ENCODE data around the gene SYMPK.

- TF ChIP-seq CTCF (IDR thresholded peaks at IDR 0.05; ENCODE audit: low read depth, low read length, poor library complexity, severe bottlenecking) (no peak), EZH2phosphoT487 (IDR thresholded peaks at IDR 0.05; ENCODE audit: borderline replicate concordance, low read length) (no peak)
These were observed 28.0 kb downstream of the SYMPK start for GRCh38 chr19:45834970-45835369.

Data from DOHH2 (cell line).